SU-DHL-6 (cell line): ENCODE data around the gene CARD9.

Experiments
- EZH2phosphoT487 ChIP-seq: fragments of 200-600 bp; sonication (generic), shearing (Covaris generic); conservative IDR thresholded peaks from 2 replicates; pipeline ENCODE4 v1.6.1; 2018; ENCODE audit warnings: mild to moderate bottlenecking, antibody characterized with exemption, low read length, moderate library complexity, mixed read lengths
- TF ChIP-seq, protein P1 (sequence below): fragments of 200-600 bp; sonication (generic); IDR thresholded peaks from one replicate; pipeline ENCODE4 v1.5.1; 2017; ENCODE audit warnings: antibody characterized with exemption, mild to moderate bottlenecking, low read length, moderate library complexity; ENCODE audit not compliant: insufficient read depth, poor library complexity, severe bottlenecking

DNA sequence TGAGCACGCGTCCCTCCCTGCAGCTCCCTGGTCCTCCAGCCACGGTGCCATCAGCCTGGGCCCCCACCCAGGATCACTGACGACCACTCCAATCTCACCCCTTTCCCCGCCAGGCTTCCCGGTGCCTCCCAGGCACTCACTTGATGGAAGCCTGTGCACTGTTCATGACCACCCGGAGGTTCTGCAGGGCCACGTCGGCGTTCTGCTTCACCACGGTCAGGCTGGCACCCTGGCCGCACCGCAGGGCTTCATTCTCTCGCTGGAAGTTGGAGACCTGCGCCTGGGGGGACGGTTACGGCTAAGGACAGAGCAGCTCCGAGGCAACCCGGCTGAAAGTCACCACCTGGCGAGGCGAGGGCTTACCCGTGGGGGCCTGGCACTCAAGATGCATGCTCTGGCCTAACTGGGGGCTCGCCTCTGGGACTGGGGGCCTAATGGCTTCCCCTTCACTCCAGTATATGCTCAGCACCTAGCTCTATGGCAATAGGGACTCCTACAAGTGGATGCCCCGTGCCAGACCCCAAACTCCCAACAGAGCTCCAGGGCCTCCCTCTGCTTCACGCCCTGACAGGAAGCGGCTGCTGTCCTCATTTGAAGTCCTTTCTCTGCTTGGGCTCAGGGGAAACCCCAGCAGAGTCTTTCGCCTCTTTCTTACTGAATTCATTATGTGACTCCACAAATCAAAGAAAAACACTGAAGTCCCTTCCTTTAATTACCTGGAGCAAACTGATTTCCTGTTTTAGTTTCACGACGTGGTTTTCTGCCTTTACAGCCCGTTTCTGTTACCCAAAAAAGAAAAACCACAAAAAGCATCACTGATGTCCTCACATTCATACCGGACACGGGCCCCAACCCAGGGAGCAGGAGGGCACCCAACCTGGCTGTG lies 30.7 kb upstream of the CARD9 start:
- TF ChIP-seq, protein P1, sequence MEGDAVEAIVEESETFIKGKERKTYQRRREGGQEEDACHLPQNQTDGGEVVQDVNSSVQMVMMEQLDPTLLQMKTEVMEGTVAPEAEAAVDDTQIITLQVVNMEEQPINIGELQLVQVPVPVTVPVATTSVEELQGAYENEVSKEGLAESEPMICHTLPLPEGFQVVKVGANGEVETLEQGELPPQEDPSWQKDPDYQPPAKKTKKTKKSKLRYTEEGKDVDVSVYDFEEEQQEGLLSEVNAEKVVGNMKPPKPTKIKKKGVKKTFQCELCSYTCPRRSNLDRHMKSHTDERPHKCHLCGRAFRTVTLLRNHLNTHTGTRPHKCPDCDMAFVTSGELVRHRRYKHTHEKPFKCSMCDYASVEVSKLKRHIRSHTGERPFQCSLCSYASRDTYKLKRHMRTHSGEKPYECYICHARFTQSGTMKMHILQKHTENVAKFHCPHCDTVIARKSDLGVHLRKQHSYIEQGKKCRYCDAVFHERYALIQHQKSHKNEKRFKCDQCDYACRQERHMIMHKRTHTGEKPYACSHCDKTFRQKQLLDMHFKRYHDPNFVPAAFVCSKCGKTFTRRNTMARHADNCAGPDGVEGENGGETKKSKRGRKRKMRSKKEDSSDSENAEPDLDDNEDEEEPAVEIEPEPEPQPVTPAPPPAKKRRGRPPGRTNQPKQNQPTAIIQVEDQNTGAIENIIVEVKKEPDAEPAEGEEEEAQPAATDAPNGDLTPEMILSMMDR, result no peak
- TF ChIP-seq EZH2phosphoT487, result no peak
